ENCODE results near the gene TEX14.
"Not testable (repeated sequence)": the region's sequence is repeated elsewhere in the genome, so short reads cannot be mapped to it uniquely, and the experiment has no call there.

TEX14 gene

GRCh38 chr17:58611331-58611730, 80.5 kb downstream of the TEX14 start:
- DNase-seq (ENCODE audit: low read depth in 2 of 2), result no peak

- DNase-seq (ENCODE audit: low read depth in 2 of 2), result no peak
These were observed 84.9 kb downstream of the TEX14 start for GRCh38 chr17:58606934-58607333.

- DNase-seq (ENCODE audit: low read depth in 2 of 2), result no peak
These were observed 85.9 kb downstream of the TEX14 start for GRCh38 chr17:58605986-58606385.

GRCh38 chr17:58605470-58605869, 86.4 kb downstream of the TEX14 start:
- no peak for DNase-seq (ENCODE audit: low read depth in 2 of 2)

GRCh38 chr17:58601976-58602375, 89.9 kb downstream of the TEX14 start:
- no peak for DNase-seq (ENCODE audit: low read depth in 2 of 2)

- DNase-seq (ENCODE audit: low read depth in 2 of 2), result no peak
These were observed 94.5 kb downstream of the TEX14 start for GRCh38 chr17:58597371-58597770.

GRCh38 chr17:58595194-58595792, 96.6 kb downstream of the TEX14 start:
- no peak for DNase-seq (ENCODE audit: low read depth in 2 of 2)

GRCh38 chr17:58593123-58593522, 98.7 kb downstream of the TEX14 start:
- no peak for DNase-seq (ENCODE audit: low read depth in 2 of 2)

GRCh38 chr17:58591455-58591854, 100.4 kb downstream of the TEX14 start:
- no peak for DNase-seq (ENCODE audit: low read depth in 2 of 2)

- no peak for DNase-seq (ENCODE audit: low read depth in 2 of 2)
These were observed 101.5 kb downstream of the TEX14 start for GRCh38 chr17:58590377-58590776.

- DNase-seq (ENCODE audit: low read depth in 2 of 2), result peak; percentile 37 to 50
These were observed 104.1 kb downstream of the TEX14 start for GRCh38 chr17:58587713-58588117.

GRCh38 chr17:58586009-58586644, 105.7 kb downstream of the TEX14 start:
- DNase-seq (ENCODE audit: low read depth in 2 of 2), result no peak

GRCh38 chr17:58585554-58585953, 106.3 kb downstream of the TEX14 start:
- no peak for DNase-seq (ENCODE audit: low read depth in 2 of 2)

- no peak for DNase-seq (ENCODE audit: low read depth in 2 of 2)
These were observed 108.4 kb downstream of the TEX14 start for GRCh38 chr17:58583486-58583885.

- DNase-seq (ENCODE audit: low read depth in 2 of 2), result not testable (repeated sequence)
These were observed 109.1 kb downstream of the TEX14 start for GRCh38 chr17:58582718-58583117.

- DNase-seq (ENCODE audit: low read depth in 2 of 2), result no peak
These were observed 111.2 kb downstream of the TEX14 start for GRCh38 chr17:58580671-58581070.

- peak; percentile 19 to 29 for DNase-seq (ENCODE audit: low read depth in 2 of 2)
These were observed 114.1 kb downstream of the TEX14 start for GRCh38 chr17:58577696-58578095.

GRCh38 chr17:58576679-58577367, 115.0 kb downstream of the TEX14 start:
- no peak for DNase-seq (ENCODE audit: low read depth in 2 of 2)

GRCh38 chr17:58575511-58575910, 116.3 kb downstream of the TEX14 start:
- no peak for DNase-seq (ENCODE audit: low read depth in 2 of 2)

- no peak for DNase-seq (ENCODE audit: low read depth in 2 of 2)
These were observed 117.8 kb downstream of the TEX14 start for GRCh38 chr17:58574025-58574424.

- no peak for DNase-seq (ENCODE audit: low read depth in 2 of 2)
These were observed 119.0 kb downstream of the TEX14 start for GRCh38 chr17:58572846-58573245.

GRCh38 chr17:58570758-58571157, 121.1 kb downstream of the TEX14 start:
- DNase-seq (ENCODE audit: low read depth in 2 of 2), result no peak

GRCh38 chr17:58569196-58569595, 122.6 kb downstream of the TEX14 start:
- DNase-seq (ENCODE audit: low read depth in 2 of 2), result no peak
